Keratinocyte (primary cell): ENCODE measurements around the gene WASHC4. TPM values are rescaled to one million over a fixed set of nuclear protein-coding genes. Genes with fewer than 3 reads are reported as not detected.

ENCODE experiments used
- DNase-seq: peaks from one replicate; pipeline ENCODE4 v3.0.0-alpha.2; 2011; ENCODE audit warnings: low read depth, missing footprints, low spot score
- FAIRE-seq: peaks from 2 replicates; lab custom pipeline; 2011; peaks lifted over from hg19 to GRCh38; lab: Jason Lieb, UNC
- H2AFZ ChIP-seq: 2 replicates; pipeline ENCODE4 v1.6.0; 2012; ENCODE audit warnings: low read length, control low read depth, inconsistent platforms; ENCODE audit not compliant: control insufficient read depth
- H3K27ac ChIP-seq: 2 replicates; pipeline ENCODE4 v1.5.1; 2011; ENCODE audit warnings: low read length; ENCODE audit not compliant: control insufficient read depth, insufficient read depth
- H3K27me3 ChIP-seq: 3 replicates; pipeline ENCODE4 v1.6.0; 2011; ENCODE audit warnings: low read length; ENCODE audit not compliant: control insufficient read depth, insufficient read depth; ENCODE audit errors: extremely low read depth
- H3K36me3 ChIP-seq, 2 experiments: 2 replicates in 1 of 2; 3 replicates in 1 of 2; pipeline ENCODE4 v1.5.1; 2011; ENCODE audit warnings: low read length in 2 of 2, mild to moderate bottlenecking in 1 of 2; ENCODE audit not compliant: control insufficient read depth in 2 of 2, insufficient read depth in 2 of 2; ENCODE audit errors: extremely low read depth in 1 of 2
- H3K4me1 ChIP-seq: 3 replicates; pipeline ENCODE4 v1.5.1; 2011; ENCODE audit warnings: low read length; ENCODE audit not compliant: control insufficient read depth, insufficient read depth; ENCODE audit errors: extremely low read depth
- H3K4me2 ChIP-seq: 3 replicates; pipeline ENCODE4 v1.6.0; 2011; ENCODE audit warnings: low read depth, low read length; ENCODE audit not compliant: control insufficient read depth, insufficient read depth; ENCODE audit errors: extremely low read depth
- H3K4me3 ChIP-seq, 3 experiments: fragments of 200-600 bp in 1 of 3; sonication (generic) in 1 of 3; 2 replicates in 2 of 3; 3 replicates in 1 of 3; pipeline ENCODE4 v1.5.1; 2011 to 2016; ENCODE audit warnings: low read length in 3 of 3, mild to moderate bottlenecking in 3 of 3, control low read depth in 2 of 3, inconsistent platforms in 1 of 3, low read depth in 1 of 3, mixed read lengths in 1 of 3, mixed run types in 1 of 3, moderate library complexity in 1 of 3; ENCODE audit not compliant: control insufficient read depth in 2 of 3, insufficient read depth in 2 of 3; ENCODE audit errors: extremely low read depth in 1 of 3
- H3K79me2 ChIP-seq: 2 replicates; pipeline ENCODE4 v1.6.0; 2012; ENCODE audit warnings: low read length; ENCODE audit not compliant: control insufficient read depth, insufficient read depth
- H3K9ac ChIP-seq: 3 replicates; pipeline ENCODE4 v1.6.0; 2011; ENCODE audit warnings: low read length; ENCODE audit not compliant: control insufficient read depth, insufficient read depth; ENCODE audit errors: extremely low read depth
- H3K9me1 ChIP-seq: 3 replicates; pipeline ENCODE4 v1.6.0; 2011; ENCODE audit warnings: low read length; ENCODE audit not compliant: control insufficient read depth, insufficient read depth; ENCODE audit errors: extremely low read depth
- H3K9me3 ChIP-seq: 2 replicates; pipeline ENCODE4 v1.5.1; 2012; ENCODE audit warnings: low read depth, low read length; ENCODE audit not compliant: control insufficient read depth
- H4K20me1 ChIP-seq: 3 replicates; pipeline ENCODE4 v1.6.0; 2011; ENCODE audit warnings: low read length; ENCODE audit not compliant: control insufficient read depth, insufficient read depth; ENCODE audit errors: extremely low read depth
- EZH2 ChIP-seq: IDR thresholded peaks from one replicate; pipeline ENCODE4 v1.6.1; 2012; ENCODE audit warnings: inconsistent platforms, mild to moderate bottlenecking, low read length, moderate library complexity
- dilution Hi-C: fragments of 300-500 bp; cut with MboI; formaldehyde crosslinking; loops from one replicate; pipeline ENCODE4 v1.7.0; 2020; ENCODE audit warnings: low sequenced_read_pairs; ENCODE audit not compliant: extremely low pct_ligation_motif_present
- polyA plus RNA-seq, 5 experiments: library from polyadenylated mRNA; depleted of rRNA in 3 of 5; stranded (reverse) in 3 of 5; stranded (forward) in 1 of 5; unstranded in 1 of 5; fragments of >200 nt; gene quantifications; 1 replicate in 1 of 5; 2 replicates in 3 of 5; 3 replicates in 1 of 5; pipeline versions ENCODE4 v1.2.1 to v1.2.3, GENCODE V29; 2011 to 2012; ENCODE audit warnings: missing spikeins in 2 of 5, low read depth in 1 of 5, low replicate concordance in 1 of 5
- TF ChIP-seq, protein P1 (sequence below), 3 experiments: IDR thresholded peaks in 1 of 3; conservative IDR thresholded peaks in 1 of 3; optimal IDR thresholded peaks in 1 of 3; 2 replicates in 2 of 3; 3 replicates in 1 of 3; pipeline versions ENCODE3 to v1.5.1; 2011; ENCODE audit warnings: low read length in 3 of 3, mild to moderate bottlenecking in 3 of 3, moderate library complexity in 2 of 3, control low read depth in 1 of 3, inconsistent platforms in 1 of 3; ENCODE audit not compliant: insufficient read depth in 2 of 3; ENCODE audit errors: extremely low read depth in 1 of 3

Gene WASHC4
- polyA plus RNA-seq, 1 donor (not counting 4 experiments of a cell fraction or from before 2014, with no cell fraction given), result 58.1 TPM

GRCh38 chr12:105077435-105077834 is 30.1 kb upstream of the WASHC4 start:
- Histone ChIP-seq H3K9ac (no peak overlapping the region), H3K27ac (no peak overlapping the region), H3K4me3 (no peak overlapping the region), H4K20me1 (no peaks in the 10 kb centered on the region), H3K4me2 (no peak overlapping the region), H3K27me3 (no peaks in the 10 kb centered on the region), H3K9me3 (no peaks in the 10 kb centered on the region), H3K9me1 (no peaks in the 10 kb centered on the region), H3K36me3 (no peaks in the 10 kb centered on the region), H3K79me2 (no peaks in the 10 kb centered on the region), H3K4me1 (no peaks in the 10 kb centered on the region), H2AFZ (no peak overlapping the region)
- TF ChIP-seq, protein P1, sequence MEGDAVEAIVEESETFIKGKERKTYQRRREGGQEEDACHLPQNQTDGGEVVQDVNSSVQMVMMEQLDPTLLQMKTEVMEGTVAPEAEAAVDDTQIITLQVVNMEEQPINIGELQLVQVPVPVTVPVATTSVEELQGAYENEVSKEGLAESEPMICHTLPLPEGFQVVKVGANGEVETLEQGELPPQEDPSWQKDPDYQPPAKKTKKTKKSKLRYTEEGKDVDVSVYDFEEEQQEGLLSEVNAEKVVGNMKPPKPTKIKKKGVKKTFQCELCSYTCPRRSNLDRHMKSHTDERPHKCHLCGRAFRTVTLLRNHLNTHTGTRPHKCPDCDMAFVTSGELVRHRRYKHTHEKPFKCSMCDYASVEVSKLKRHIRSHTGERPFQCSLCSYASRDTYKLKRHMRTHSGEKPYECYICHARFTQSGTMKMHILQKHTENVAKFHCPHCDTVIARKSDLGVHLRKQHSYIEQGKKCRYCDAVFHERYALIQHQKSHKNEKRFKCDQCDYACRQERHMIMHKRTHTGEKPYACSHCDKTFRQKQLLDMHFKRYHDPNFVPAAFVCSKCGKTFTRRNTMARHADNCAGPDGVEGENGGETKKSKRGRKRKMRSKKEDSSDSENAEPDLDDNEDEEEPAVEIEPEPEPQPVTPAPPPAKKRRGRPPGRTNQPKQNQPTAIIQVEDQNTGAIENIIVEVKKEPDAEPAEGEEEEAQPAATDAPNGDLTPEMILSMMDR (optimal IDR thresholded peaks at IDR 0.05 in 1 of 3, IDR thresholded peaks at IDR 0.05 in 1 of 3, conservative IDR thresholded peaks at IDR 0.05 in 1 of 3; ENCODE audit: extremely low read depth in 1 of 3, insufficient read depth in 2 of 3, low read length in 3 of 3), result no peak
- no peak for TF ChIP-seq EZH2
- DNase-seq, result no peak
- FAIRE-seq, result no peak
- dilution Hi-C loops, result no loop called here

DNA sequence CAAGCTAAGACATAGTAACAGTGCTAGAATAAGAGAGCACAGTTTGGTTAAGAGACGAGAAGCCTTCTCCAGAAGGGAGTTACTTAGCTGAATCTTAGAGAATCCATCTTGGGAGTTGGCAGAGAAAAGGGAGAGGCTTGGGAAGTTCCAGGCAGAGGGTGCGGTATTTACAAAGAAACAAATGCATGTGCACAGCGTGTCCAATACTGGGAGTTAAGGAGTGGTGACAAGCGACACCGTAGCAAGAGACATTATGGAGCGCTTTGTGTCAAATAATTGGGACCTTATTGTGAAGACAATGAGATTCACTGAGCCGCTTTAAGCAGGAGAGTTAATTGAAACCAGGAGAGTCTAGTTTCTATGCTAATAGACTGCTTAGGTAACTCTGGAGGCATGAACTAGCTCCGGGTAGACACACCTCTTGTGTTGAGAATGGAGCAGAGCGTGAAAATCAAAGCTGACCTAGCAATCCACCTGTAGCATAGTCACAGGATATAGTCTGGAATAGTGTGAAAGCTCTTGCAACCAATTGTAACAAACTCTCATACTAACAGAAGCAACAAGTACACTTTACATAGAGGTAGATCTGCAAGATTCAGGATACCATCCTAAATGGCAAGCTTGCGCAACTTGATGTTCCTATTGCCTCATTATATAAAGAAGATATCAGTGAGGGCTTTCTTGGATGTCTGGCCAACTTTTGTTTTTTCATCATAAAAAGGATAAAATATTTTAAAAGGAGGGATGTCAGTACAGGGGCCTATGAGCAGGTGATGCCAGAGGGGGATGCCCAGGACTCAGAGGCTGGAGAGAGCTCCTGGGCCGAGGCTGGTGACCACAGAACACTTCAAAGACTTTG is 28.6 kb upstream of the WASHC4 start:
- H3K79me2 ChIP-seq, result no peaks in the 10 kb centered on the region
- H3K27ac ChIP-seq, result no peak overlapping the region
- H2AFZ ChIP-seq, result no peak overlapping the region
- FAIRE-seq, result no peak
- no peak overlapping the region for H3K4me3 ChIP-seq
- no peaks in the 10 kb centered on the region for H3K9me1 ChIP-seq
- dilution Hi-C loops, result no loop called here
- H3K27me3 ChIP-seq, result no peaks in the 10 kb centered on the region
- no peak for DNase-seq
- TF ChIP-seq, protein P1 (optimal IDR thresholded peaks at IDR 0.05 in 1 of 3, IDR thresholded peaks at IDR 0.05 in 1 of 3, conservative IDR thresholded peaks at IDR 0.05 in 1 of 3; ENCODE audit: extremely low read depth in 1 of 3, insufficient read depth in 2 of 3, low read length in 3 of 3), result no peak
- TF ChIP-seq EZH2, result no peak
- no peaks in the 10 kb centered on the region for H4K20me1 ChIP-seq
- no peak overlapping the region for H3K4me2 ChIP-seq
- H3K4me1 ChIP-seq, result peaks cover 5% of the 10 kb centered on the region
- no peaks in the 10 kb centered on the region for H3K9me3 ChIP-seq
- H3K9ac ChIP-seq, result no peak overlapping the region
- H3K36me3 ChIP-seq, result no peaks in the 10 kb centered on the region
